ENCODE data around the gene KRTAP13-4. TPM values are rescaled to one million over a fixed set of nuclear protein-coding genes. Genes with fewer than 3 reads are reported as not detected.

The KRTAP13-4 gene
- total RNA-seq, 1 donor from 2014 or later: not detected

- no peak for FAIRE-seq
- H3K27me3 ChIP-seq (ENCODE audit: control insufficient read depth, insufficient read depth, low read length): no peaks in the 10 kb centered on the region
- no peaks in the 10 kb centered on the region for H3K36me3 ChIP-seq (ENCODE audit: control insufficient read depth, insufficient read depth, low read length)
- TF ChIP-seq CTCF (IDR thresholded peaks at IDR 0.05; ENCODE audit: insufficient read depth, low read length, severe bottlenecking): no peak
- no peak within 1 kb of the TSS for H3K4me3 ChIP-seq (ENCODE audit: low read depth, low read length)
- DNase-seq (ENCODE audit: low read depth): no peak
These were observed 10.0 kb downstream of the KRTAP13-4 start, which contains the start of gene KRTAP15-1 for GRCh38 chr21:30439975-30440374. KRTAP15-1 (plus strand) TSS chr21:30440275; CDS start chr21:30440328, 53 bp downstream.

- FAIRE-seq: no peak
These were observed 13.2 kb downstream of the KRTAP13-4 start for GRCh38 chr21:30443226-30443625.

GRCh38 chr21:30444204-30444603 is 14.2 kb downstream of the KRTAP13-4 start:
- Histone ChIP-seq H3K4me3 (ENCODE audit: low read depth, low read length) (no peak overlapping the region), H3K27me3 (ENCODE audit: control insufficient read depth, insufficient read depth, low read length) (no peaks in the 10 kb centered on the region), H3K36me3 (ENCODE audit: control insufficient read depth, insufficient read depth, low read length) (no peaks in the 10 kb centered on the region)
- TF ChIP-seq CTCF (IDR thresholded peaks at IDR 0.05; ENCODE audit: insufficient read depth, low read length, severe bottlenecking): peak; percentile 16
- peak; percentile 2 for DNase-seq (ENCODE audit: low read depth)
- FAIRE-seq: no peak

More at GRCh38 chr21:30443226-30443625, 13.2 kb downstream of the KRTAP13-4 start:
- Histone ChIP-seq H3K4me3 (ENCODE audit: low read depth, low read length) (no peak overlapping the region), H3K36me3 (ENCODE audit: control insufficient read depth, insufficient read depth, low read length) (no peaks in the 10 kb centered on the region), H3K27me3 (ENCODE audit: control insufficient read depth, insufficient read depth, low read length) (no peaks in the 10 kb centered on the region)
- no peak for TF ChIP-seq CTCF (IDR thresholded peaks at IDR 0.05; ENCODE audit: insufficient read depth, low read length, severe bottlenecking)
- no peak for DNase-seq (ENCODE audit: low read depth)

- TF ChIP-seq CTCF (IDR thresholded peaks at IDR 0.05; ENCODE audit: insufficient read depth, low read length, severe bottlenecking): no peak
- H3K36me3 ChIP-seq (ENCODE audit: control insufficient read depth, insufficient read depth, low read length): no peaks in the 10 kb centered on the region
- no peak overlapping the region for H3K4me3 ChIP-seq (ENCODE audit: low read depth, low read length)
- no peaks in the 10 kb centered on the region for H3K27me3 ChIP-seq (ENCODE audit: control insufficient read depth, insufficient read depth, low read length)
- peak; percentile 36 for DNase-seq (ENCODE audit: low read depth)
- no peak for FAIRE-seq
These were observed 17.0 kb downstream of the KRTAP13-4 start for GRCh38 chr21:30447056-30447455.

GRCh38 chr21:30448514-30448913 is 18.5 kb downstream of the KRTAP13-4 start:
- no peak for TF ChIP-seq CTCF (IDR thresholded peaks at IDR 0.05; ENCODE audit: insufficient read depth, low read length, severe bottlenecking)
- Histone ChIP-seq H3K4me3 (ENCODE audit: low read depth, low read length) (no peak overlapping the region), H3K27me3 (ENCODE audit: control insufficient read depth, insufficient read depth, low read length) (no peaks in the 10 kb centered on the region), H3K36me3 (ENCODE audit: control insufficient read depth, insufficient read depth, low read length) (no peaks in the 10 kb centered on the region)
- FAIRE-seq (no peak), DNase-seq (ENCODE audit: low read depth) (no peak)

- Histone ChIP-seq H3K4me3 (ENCODE audit: low read depth, low read length) (no peak overlapping the region), H3K27me3 (ENCODE audit: control insufficient read depth, insufficient read depth, low read length) (no peaks in the 10 kb centered on the region), H3K36me3 (ENCODE audit: control insufficient read depth, insufficient read depth, low read length) (no peaks in the 10 kb centered on the region)
- DNase-seq (ENCODE audit: low read depth): peak; percentile 17
- no peak for FAIRE-seq
- TF ChIP-seq CTCF (IDR thresholded peaks at IDR 0.05; ENCODE audit: insufficient read depth, low read length, severe bottlenecking): peak; percentile 51
These were observed 33.7 kb downstream of the KRTAP13-4 start for GRCh38 chr21:30463713-30464112.
